GM19035 (cell line): Measurements from ENCODE around the gene FABP3.

Experiments used
- ATAC-seq: cut with Tn5 transposase; IDR thresholded peaks from one replicate; pipeline ENCODE4 v1.9.1; 2021; ENCODE audit not compliant: unreplicated experiment

The FABP3 gene

GRCh38 chr1:31373056-31373896 is at the start of gene FABP3:
FABP3 (minus strand) TSS chr1:31373076; CDS start chr1:31373014, 62 bp downstream.
- ATAC-seq: no peak

GRCh38 chr1:31421371-31422040 is 48.6 kb upstream of the FABP3 start:
- no peak for ATAC-seq

GRCh38 chr1:31420716-31421115 is 47.8 kb upstream of the FABP3 start:
- ATAC-seq: no peak

- no peak for ATAC-seq
These were observed 45.9 kb upstream of the FABP3 start for GRCh38 chr1:31418626-31419323.

- ATAC-seq: no peak
These were observed 44.3 kb upstream of the FABP3 start for GRCh38 chr1:31417148-31417547.

- no peak for ATAC-seq
These were observed 43.3 kb upstream of the FABP3 start for GRCh38 chr1:31416101-31416736.

GRCh38 chr1:31415658-31416057 is 42.8 kb upstream of the FABP3 start:
- no peak for ATAC-seq

- no peak for ATAC-seq
These were observed 42.1 kb upstream of the FABP3 start for GRCh38 chr1:31414980-31415370.

GRCh38 chr1:31413405-31414001 is 40.6 kb upstream of the FABP3 start:
- no peak for ATAC-seq

GRCh38 chr1:31412732-31413404 is 40.0 kb upstream of the FABP3 start, which contains the start of gene SERINC2:
SERINC2 (plus strand) TSS chr1:31413213; CDS start chr1:31413266, 53 bp downstream.
- no peak for ATAC-seq

- ATAC-seq: no peak
These were observed 39.3 kb upstream of the FABP3 start for GRCh38 chr1:31412205-31412604.

- ATAC-seq: no peak
These were observed 38.0 kb upstream of the FABP3 start for GRCh38 chr1:31410871-31411270.

- no peak for ATAC-seq
These were observed 37.3 kb upstream of the FABP3 start for GRCh38 chr1:31409946-31410858.

- no peak for ATAC-seq
These were observed 36.0 kb upstream of the FABP3 start for GRCh38 chr1:31408788-31409318.

GRCh38 chr1:31407029-31407626 is 34.3 kb upstream of the FABP3 start:
- no peak for ATAC-seq

GRCh38 chr1:31405578-31406245 is 32.8 kb upstream of the FABP3 start:
- ATAC-seq: no peak

- ATAC-seq: no peak
These were observed 28.4 kb upstream of the FABP3 start for GRCh38 chr1:31401241-31401640.

- no peak for ATAC-seq
These were observed 27.5 kb upstream of the FABP3 start for GRCh38 chr1:31400393-31400792.
